Medulla oblongata (tissue), 1 donor: ENCODE results near the gene DIP2C.

Experiments used
- DNase-seq: peaks from one replicate; pipeline ENCODE4 v3.0.0-alpha.2; 2015; ENCODE audit errors: extremely low spot score

Gene DIP2C

GRCh38 chr10:418894-419293 lies 270.6 kb downstream of the DIP2C start:
- no peak for DNase-seq

GRCh38 chr10:418226-418625 lies 271.2 kb downstream of the DIP2C start:
- no peak for DNase-seq

GRCh38 chr10:416091-416515 lies 273.4 kb downstream of the DIP2C start:
- no peak for DNase-seq

- DNase-seq, result no peak
Measured at GRCh38 chr10:413662-414071, 275.8 kb downstream of the DIP2C start.

- DNase-seq, result no peak
Measured at GRCh38 chr10:412109-412508, 277.4 kb downstream of the DIP2C start.

GRCh38 chr10:411603-412002 lies 277.9 kb downstream of the DIP2C start:
- no peak for DNase-seq

GRCh38 chr10:409408-410040 lies 279.9 kb downstream of the DIP2C start:
- no peak for DNase-seq

GRCh38 chr10:408236-408635 lies 281.2 kb downstream of the DIP2C start:
- no peak for DNase-seq

- no peak for DNase-seq
Measured at GRCh38 chr10:406976-407375, 282.5 kb downstream of the DIP2C start.

GRCh38 chr10:405648-406047 lies 283.8 kb downstream of the DIP2C start:
- no peak for DNase-seq

- DNase-seq, result no peak
Measured at GRCh38 chr10:404991-405390, 284.5 kb downstream of the DIP2C start.

- no peak for DNase-seq
Measured at GRCh38 chr10:404346-404745, 285.1 kb downstream of the DIP2C start.

- DNase-seq, result no peak
Measured at GRCh38 chr10:398954-399353, 290.5 kb downstream of the DIP2C start.

- DNase-seq, result no peak
Measured at GRCh38 chr10:397321-398068, 292.0 kb downstream of the DIP2C start.

- no peak for DNase-seq
Measured at GRCh38 chr10:396535-397220, 292.8 kb downstream of the DIP2C start.

GRCh38 chr10:396107-396506 lies 293.4 kb downstream of the DIP2C start:
- DNase-seq, result no peak

- no peak for DNase-seq
Measured at GRCh38 chr10:395665-396064, 293.8 kb downstream of the DIP2C start.

- DNase-seq, result peak; percentile 91
Measured at GRCh38 chr10:394439-395101, 294.9 kb downstream of the DIP2C start.

- DNase-seq, result no peak
Measured at GRCh38 chr10:393787-394438, 295.6 kb downstream of the DIP2C start.

GRCh38 chr10:393106-393745 lies 296.2 kb downstream of the DIP2C start:
- no peak for DNase-seq

GRCh38 chr10:392705-393037 lies 296.8 kb downstream of the DIP2C start:
- no peak for DNase-seq
